Smooth muscle cell (in vitro differentiated cells): ENCODE measurements around the gene NCAPH2. TPM values are rescaled to one million over a fixed set of nuclear protein-coding genes. Genes with fewer than 3 reads are reported as not detected.

ENCODE experiments used
- DNase-seq: peaks from one replicate; lab custom pipeline; 2025; ENCODE audit not compliant: unreplicated experiment; lab: John Stamatoyannopoulos, UW
- H2AFZ ChIP-seq: fragments of 200-600 bp; sonication (generic); 2 replicates; pipeline ENCODE4 v1.6.0; 2016; ENCODE audit warnings: antibody characterized with exemption, low read depth, mild to moderate bottlenecking
- H3F3A ChIP-seq: fragments of 200-600 bp; sonication (generic); 2 replicates; pipeline ENCODE4 v1.6.0; 2017; ENCODE audit warnings: antibody characterized with exemption, low read depth
- H3K27ac ChIP-seq: fragments of 200-600 bp; sonication (generic); 2 replicates; pipeline ENCODE4 v1.5.1; 2016; ENCODE audit warnings: low read depth, mild to moderate bottlenecking
- H3K27me3 ChIP-seq: fragments of 200-600 bp; sonication (generic); 2 replicates; pipeline ENCODE4 v1.6.1; 2016; ENCODE audit warnings: low read depth, mild to moderate bottlenecking
- H3K36me3 ChIP-seq: fragments of 200-600 bp; sonication (generic); 2 replicates; pipeline ENCODE4 v1.5.1; 2016; ENCODE audit warnings: low read depth
- H3K4me1 ChIP-seq: fragments of 200-600 bp; sonication (generic); 2 replicates; pipeline ENCODE4 v1.5.1; 2016; ENCODE audit warnings: low read depth
- H3K4me2 ChIP-seq: fragments of 200-600 bp; sonication (generic); 2 replicates; pipeline ENCODE4 v1.6.0; 2016; ENCODE audit warnings: mild to moderate bottlenecking
- H3K4me3 ChIP-seq: fragments of 200-600 bp; sonication (generic); 2 replicates; pipeline ENCODE4 v1.5.1; 2016; ENCODE audit warnings: mild to moderate bottlenecking
- H3K79me2 ChIP-seq: fragments of 200-600 bp; sonication (generic); 2 replicates; pipeline ENCODE4 v1.6.0; 2016; ENCODE audit warnings: low read depth, mild to moderate bottlenecking
- H3K9ac ChIP-seq: fragments of 200-600 bp; sonication (generic); 2 replicates; pipeline ENCODE4 v1.6.0; 2016; ENCODE audit warnings: low read depth
- H3K9me3 ChIP-seq: fragments of 200-600 bp; sonication (generic); replicated peaks from 2 replicates; pipeline ENCODE4 v1.5.1; 2016; ENCODE audit warnings: low read depth
- H4K20me1 ChIP-seq: fragments of 200-600 bp; sonication (generic); 2 replicates; pipeline ENCODE4 v1.6.0; 2016; ENCODE audit warnings: low read depth
- WGBS: methylation state at CpG from one replicate; pipeline ENCODE4 v1.1.7; 2016; ENCODE audit warnings: low lambda C conversion rate; 5-methylcytosine and 5-hydroxymethylcytosine counted together
- polyA plus RNA-seq: library from polyadenylated mRNA; unstranded; fragments of >200 nt; fragmentation: Nextera tagmentation; extraction: Ambion mirVana; gene quantifications from 2 replicates; pipeline ENCODE4 v1.2.1, GENCODE V29; 2016
- total RNA-seq: library from RNA; depleted of rRNA; stranded (reverse); fragments of >200 nt; gene quantifications from 2 replicates; pipeline ENCODE4 v1.2.3, GENCODE V29; 2014
- TF ChIP-seq, protein P1 (sequence below): fragments of 200-600 bp; sonication (generic); IDR thresholded peaks from 2 replicates; pipeline ENCODE4 v1.5.1; 2017; ENCODE audit warnings: borderline replicate concordance, mild to moderate bottlenecking, antibody characterized with exemption; ENCODE audit not compliant: insufficient read depth, poor library complexity, severe bottlenecking

NCAPH2 gene
- total and polyA plus RNA-seq, 2 experiments from 2014 or later = 24.1 to 45.7 TPM

DNA sequence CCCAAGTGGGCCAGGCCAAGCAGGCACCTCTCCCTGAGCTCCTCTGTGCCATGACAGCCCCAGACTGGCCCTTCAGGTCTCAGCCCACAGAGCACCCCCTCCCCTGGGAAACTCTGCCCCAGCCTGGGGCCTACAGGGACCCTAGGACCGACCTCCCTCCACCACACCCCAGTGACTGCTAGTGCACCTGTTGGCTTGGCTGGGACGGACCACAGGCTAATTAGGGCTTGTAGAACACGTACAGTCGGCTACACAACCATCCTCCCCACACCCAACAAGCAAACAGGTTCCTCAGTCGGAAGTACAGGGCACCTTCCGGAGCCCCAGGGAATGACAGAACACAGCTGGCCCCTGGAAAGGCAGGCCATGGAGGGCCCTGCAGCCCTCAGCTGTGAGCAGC is 37.5 kb upstream of the NCAPH2 start:
- Histone ChIP-seq H3K27ac (no peak overlapping the region), H2AFZ (no peak overlapping the region), H3K9me3 (no peaks in the 10 kb centered on the region), H3K36me3 (no peaks in the 10 kb centered on the region), H3K4me3 (no peak overlapping the region), H3K4me1 (peaks cover 18% of the 10 kb centered on the region), H3K4me2 (peak overlapping the region; percentile 44), H3K79me2 (peaks cover 69% of the 10 kb centered on the region), H3K9ac (no peak overlapping the region), H3F3A (no peaks in the 10 kb centered on the region), H4K20me1 (peaks cover 88% of the 10 kb centered on the region), H3K27me3 (no peaks in the 10 kb centered on the region)
- TF ChIP-seq, protein P1, sequence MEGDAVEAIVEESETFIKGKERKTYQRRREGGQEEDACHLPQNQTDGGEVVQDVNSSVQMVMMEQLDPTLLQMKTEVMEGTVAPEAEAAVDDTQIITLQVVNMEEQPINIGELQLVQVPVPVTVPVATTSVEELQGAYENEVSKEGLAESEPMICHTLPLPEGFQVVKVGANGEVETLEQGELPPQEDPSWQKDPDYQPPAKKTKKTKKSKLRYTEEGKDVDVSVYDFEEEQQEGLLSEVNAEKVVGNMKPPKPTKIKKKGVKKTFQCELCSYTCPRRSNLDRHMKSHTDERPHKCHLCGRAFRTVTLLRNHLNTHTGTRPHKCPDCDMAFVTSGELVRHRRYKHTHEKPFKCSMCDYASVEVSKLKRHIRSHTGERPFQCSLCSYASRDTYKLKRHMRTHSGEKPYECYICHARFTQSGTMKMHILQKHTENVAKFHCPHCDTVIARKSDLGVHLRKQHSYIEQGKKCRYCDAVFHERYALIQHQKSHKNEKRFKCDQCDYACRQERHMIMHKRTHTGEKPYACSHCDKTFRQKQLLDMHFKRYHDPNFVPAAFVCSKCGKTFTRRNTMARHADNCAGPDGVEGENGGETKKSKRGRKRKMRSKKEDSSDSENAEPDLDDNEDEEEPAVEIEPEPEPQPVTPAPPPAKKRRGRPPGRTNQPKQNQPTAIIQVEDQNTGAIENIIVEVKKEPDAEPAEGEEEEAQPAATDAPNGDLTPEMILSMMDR = no peak
- DNase-seq = no peak
- 85% methylated on average over 6 of the region's 6 CpGs for WGBS

DNA sequence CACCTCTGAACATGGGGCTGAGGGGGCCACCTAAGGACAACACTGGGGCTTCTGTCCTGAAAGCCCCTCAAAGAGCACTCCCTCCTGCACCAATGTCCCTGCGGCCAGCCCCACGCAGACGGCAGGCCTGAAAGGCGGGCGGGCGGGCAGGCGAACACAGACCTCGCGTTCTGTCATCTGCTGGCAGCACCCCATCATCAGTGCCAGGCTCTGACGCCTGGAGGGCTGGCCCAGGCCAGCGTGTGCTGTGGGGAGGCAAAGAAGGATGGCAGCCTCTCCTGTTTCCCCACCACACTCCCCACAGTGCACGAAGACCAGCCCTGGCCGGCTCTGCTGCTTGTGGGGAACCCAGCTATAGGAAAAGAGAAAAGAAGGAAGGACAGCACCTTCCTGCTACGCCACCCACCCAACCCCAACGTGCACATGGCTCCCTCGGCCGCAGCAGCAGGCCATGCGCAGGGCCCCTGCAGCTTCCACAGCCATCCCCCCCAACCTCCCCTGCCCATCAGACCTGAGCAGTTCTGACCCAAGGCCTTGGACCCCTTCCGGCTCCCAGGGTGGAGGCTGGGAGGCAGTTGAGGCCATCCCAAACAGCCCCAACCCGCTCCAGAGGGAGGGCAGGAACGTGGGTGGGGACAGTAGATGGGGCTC is 36.7 kb upstream of the NCAPH2 start:
- Histone ChIP-seq H3K9ac (no peak overlapping the region), H3K27ac (no peak overlapping the region), H2AFZ (no peak overlapping the region), H3K79me2 (peaks cover 69% of the 10 kb centered on the region), H3K4me1 (peaks cover 18% of the 10 kb centered on the region), H3F3A (no peaks in the 10 kb centered on the region), H3K9me3 (no peaks in the 10 kb centered on the region), H3K4me2 (no peak overlapping the region), H3K36me3 (no peaks in the 10 kb centered on the region), H3K27me3 (no peaks in the 10 kb centered on the region), H3K4me3 (no peak overlapping the region), H4K20me1 (peaks cover 82% of the 10 kb centered on the region)
- WGBS = 92% methylated on average over 16 of the region's 21 CpGs
- TF ChIP-seq, protein P1 = no peak
- DNase-seq = no peak

DNA sequence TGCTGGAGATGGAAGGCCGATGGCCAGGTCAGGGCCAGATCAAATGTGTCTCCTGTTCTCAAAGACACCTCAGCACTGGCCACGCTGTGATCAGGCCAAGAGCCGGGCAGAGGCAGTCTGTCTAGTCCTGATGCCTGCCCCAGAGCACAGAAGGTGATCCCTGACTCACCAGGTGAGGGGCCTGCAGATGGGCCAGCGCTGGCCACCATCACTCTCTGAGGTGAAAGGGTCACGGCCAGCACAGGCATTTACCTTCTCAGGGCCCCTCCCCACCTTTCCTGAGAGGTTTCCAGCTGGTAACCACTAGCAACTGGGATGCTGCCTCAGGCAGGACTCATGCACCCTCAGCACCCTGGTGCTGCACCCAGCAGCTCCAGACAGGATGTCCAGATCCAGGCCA is 36.1 kb upstream of the NCAPH2 start:
- H3K27me3 ChIP-seq = no peaks in the 10 kb centered on the region
- no peak overlapping the region for H3K4me3 ChIP-seq
- no peaks in the 10 kb centered on the region for H3F3A ChIP-seq
- H4K20me1 ChIP-seq = peaks cover 76% of the 10 kb centered on the region
- no peak overlapping the region for H2AFZ ChIP-seq
- H3K36me3 ChIP-seq = no peaks in the 10 kb centered on the region
- H3K4me2 ChIP-seq = no peak overlapping the region
- H3K9ac ChIP-seq = no peak overlapping the region
- H3K4me1 ChIP-seq = peaks cover 18% of the 10 kb centered on the region
- H3K79me2 ChIP-seq = peaks cover 69% of the 10 kb centered on the region
- H3K27ac ChIP-seq = no peak overlapping the region
- H3K9me3 ChIP-seq = no peaks in the 10 kb centered on the region
- DNase-seq = no peak
- 82% methylated on average over 5 of the region's 5 CpGs for WGBS
- TF ChIP-seq, protein P1 = no peak

DNA sequence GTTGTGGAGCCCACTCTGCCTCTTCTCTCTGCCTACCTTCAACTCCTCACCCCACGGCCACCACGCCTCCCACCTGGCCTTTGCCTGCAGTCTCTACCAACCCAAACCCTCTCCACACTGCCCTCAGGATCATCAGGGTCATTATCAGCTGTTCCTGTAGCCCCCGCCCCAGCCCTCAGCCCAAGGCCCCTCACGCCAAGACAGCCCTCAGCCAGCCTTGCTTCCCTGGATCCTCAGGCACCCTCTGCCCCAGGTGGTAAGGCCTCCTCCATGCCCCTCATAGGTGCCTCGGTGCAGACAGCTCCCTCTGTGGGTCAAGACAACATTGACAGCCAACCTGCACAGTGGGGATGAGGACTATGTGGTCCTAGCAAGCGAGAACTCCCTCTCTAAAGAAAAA is 34.9 kb upstream of the NCAPH2 start:
- peak overlapping the region; percentile 94 for H3K4me2 ChIP-seq
- peak overlapping the region; percentile 35 for H3K9ac ChIP-seq
- no peak for DNase-seq
- peaks cover 18% of the 10 kb centered on the region for H3K4me1 ChIP-seq
- H3K27ac ChIP-seq = peak overlapping the region; percentile 68
- no peaks in the 10 kb centered on the region for H3K9me3 ChIP-seq
- no peaks in the 10 kb centered on the region for H3K36me3 ChIP-seq
- no peak overlapping the region for H2AFZ ChIP-seq
- H4K20me1 ChIP-seq = peaks cover 64% of the 10 kb centered on the region
- 88% methylated on average over 6 of the region's 6 CpGs for WGBS
- no peaks in the 10 kb centered on the region for H3K27me3 ChIP-seq
- H3K4me3 ChIP-seq = peak overlapping the region; percentile 94
- TF ChIP-seq, protein P1 = peak; percentile 25
- H3K79me2 ChIP-seq = peaks cover 66% of the 10 kb centered on the region
- no peaks in the 10 kb centered on the region for H3F3A ChIP-seq
